Lower leg skin (tissue), 3 donors: ENCODE results near the gene PIK3AP1.

ENCODE experiments used
- CTCF ChIP-seq, 3 donors: fragments of 450-650 bp; IDR thresholded peaks; one replicate each; pipeline ENCODE4 v1.5.1; 2016; ENCODE audit warnings: antibody characterized with exemption in 3 of 3, mild to moderate bottlenecking in 3 of 3, moderate library complexity in 2 of 3
- POLR2A ChIP-seq, 2 donors: fragments of 450-650 bp; IDR thresholded peaks; one replicate each; pipeline ENCODE4 v1.6.1; 2016 to 2017; ENCODE audit warnings: antibody characterized with exemption in 2 of 2, mild to moderate bottlenecking in 1 of 2, moderate library complexity in 1 of 2

GRCh38 chr10:96612055-96612830 lies 108.1 kb downstream of the PIK3AP1 start:
- TF ChIP-seq CTCF (IDR thresholded peaks at IDR 0.05) (no peak), POLR2A (IDR thresholded peaks at IDR 0.05) (no peak)
